Measurements from ENCODE around the gene TMEM184C. TPM values are rescaled to one million over a fixed set of nuclear protein-coding genes. Genes with fewer than 3 reads are reported as not detected.

The TMEM184C gene
- total RNA-seq, 1 donor = 38.2 TPM

DNA sequence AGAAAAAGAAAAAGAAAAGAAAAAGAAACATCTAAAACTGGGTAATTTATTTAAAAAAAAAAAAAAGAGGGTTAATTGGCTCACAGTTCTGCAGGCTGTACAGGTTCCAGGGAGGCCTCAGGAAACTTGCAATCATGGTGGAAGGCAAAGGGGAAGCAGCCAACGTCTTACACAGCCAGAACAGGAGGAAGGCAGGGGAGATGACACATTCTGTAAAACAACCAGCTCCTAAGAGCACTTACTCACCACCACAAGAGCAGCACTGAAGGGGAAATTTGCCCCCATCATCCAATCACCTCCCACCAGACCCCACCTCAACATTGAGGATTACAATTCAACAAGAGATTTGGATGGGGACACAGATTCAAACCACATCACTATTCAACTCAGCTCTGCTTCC lies 36.8 kb upstream of the TMEM184C start:
- TF ChIP-seq, protein P1, sequence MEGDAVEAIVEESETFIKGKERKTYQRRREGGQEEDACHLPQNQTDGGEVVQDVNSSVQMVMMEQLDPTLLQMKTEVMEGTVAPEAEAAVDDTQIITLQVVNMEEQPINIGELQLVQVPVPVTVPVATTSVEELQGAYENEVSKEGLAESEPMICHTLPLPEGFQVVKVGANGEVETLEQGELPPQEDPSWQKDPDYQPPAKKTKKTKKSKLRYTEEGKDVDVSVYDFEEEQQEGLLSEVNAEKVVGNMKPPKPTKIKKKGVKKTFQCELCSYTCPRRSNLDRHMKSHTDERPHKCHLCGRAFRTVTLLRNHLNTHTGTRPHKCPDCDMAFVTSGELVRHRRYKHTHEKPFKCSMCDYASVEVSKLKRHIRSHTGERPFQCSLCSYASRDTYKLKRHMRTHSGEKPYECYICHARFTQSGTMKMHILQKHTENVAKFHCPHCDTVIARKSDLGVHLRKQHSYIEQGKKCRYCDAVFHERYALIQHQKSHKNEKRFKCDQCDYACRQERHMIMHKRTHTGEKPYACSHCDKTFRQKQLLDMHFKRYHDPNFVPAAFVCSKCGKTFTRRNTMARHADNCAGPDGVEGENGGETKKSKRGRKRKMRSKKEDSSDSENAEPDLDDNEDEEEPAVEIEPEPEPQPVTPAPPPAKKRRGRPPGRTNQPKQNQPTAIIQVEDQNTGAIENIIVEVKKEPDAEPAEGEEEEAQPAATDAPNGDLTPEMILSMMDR (IDR thresholded peaks at IDR 0.05; ENCODE audit: insufficient read depth, low read length) = no peak
- no peak for DNase-seq (ENCODE audit: low read depth)
- H3K4me3 ChIP-seq (ENCODE audit: low read depth, low read length) = no peak overlapping the region

DNA sequence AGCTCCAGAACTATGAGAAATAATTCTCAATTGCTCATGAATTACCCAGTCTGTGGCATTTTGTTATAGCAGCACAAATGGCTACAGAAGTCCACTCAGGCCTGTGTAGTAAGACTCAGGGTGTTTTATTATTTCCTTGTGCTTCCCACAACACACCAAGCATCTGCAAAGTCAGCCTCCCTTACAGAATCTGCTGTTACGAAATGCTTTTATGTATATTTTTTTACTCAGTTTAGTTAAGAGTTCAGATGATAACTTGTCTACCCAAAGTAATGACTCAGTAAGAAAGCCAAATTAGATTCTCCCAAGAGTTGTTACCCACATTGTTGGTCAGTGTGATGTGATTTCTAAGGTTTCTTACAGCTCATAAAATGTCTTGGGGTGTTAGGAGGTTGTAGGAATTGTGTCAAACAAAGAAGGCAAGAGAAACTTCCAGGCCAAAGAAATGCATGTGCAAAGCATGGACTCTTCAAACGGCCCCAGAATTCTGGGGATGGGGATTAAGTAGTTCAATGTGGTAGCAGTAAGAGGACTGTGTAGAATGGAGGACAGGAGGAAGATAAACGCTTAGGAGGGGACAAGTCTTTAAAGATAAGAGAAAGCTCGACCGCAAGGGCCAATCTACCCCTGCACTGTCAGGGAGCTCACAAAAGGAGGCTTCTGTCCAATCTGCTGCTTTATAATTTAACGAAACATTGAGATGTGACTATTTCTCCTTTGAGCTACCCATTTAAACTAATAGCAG lies 35.4 kb upstream of the TMEM184C start:
- TF ChIP-seq, protein P1 (IDR thresholded peaks at IDR 0.05; ENCODE audit: insufficient read depth, low read length) = no peak
- DNase-seq (ENCODE audit: low read depth) = peak; percentile 65
- H3K4me3 ChIP-seq (ENCODE audit: low read depth, low read length) = no peak overlapping the region

DNA sequence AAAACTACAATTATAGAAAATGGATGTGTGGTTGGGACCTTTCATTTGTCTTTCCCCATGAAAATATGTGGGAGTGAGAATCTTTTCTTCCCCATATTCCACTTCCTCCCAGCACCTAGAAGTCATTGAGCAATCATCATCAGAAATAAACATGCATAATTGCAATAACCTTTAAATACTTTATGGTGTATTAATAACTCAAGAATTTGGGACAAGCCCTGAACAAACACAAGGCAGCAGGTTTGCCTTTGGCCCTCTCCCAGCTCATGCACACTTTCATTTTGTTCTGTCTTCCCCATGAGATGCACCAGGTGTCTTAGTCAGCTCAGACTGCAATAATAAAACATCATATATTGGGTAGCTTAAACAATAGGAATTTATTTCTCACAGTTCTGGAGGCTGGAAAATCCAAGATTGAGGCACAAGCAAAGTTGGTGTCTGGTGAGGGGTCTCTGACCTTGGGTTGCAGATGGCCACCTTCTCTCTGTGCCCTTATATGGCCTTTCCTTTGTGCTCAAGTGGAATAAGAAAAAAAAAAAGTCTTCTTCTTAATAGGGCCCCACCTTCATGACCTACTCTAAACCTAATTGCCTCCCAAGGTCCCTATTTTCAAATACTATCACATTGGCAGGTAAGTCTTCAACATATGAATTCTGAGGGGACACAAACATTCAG lies 34.7 kb upstream of the TMEM184C start:
- TF ChIP-seq, protein P1 (IDR thresholded peaks at IDR 0.05; ENCODE audit: insufficient read depth, low read length) = no peak
- peak; percentile 67 for DNase-seq (ENCODE audit: low read depth)
- H3K4me3 ChIP-seq (ENCODE audit: low read depth, low read length) = no peak overlapping the region

DNA sequence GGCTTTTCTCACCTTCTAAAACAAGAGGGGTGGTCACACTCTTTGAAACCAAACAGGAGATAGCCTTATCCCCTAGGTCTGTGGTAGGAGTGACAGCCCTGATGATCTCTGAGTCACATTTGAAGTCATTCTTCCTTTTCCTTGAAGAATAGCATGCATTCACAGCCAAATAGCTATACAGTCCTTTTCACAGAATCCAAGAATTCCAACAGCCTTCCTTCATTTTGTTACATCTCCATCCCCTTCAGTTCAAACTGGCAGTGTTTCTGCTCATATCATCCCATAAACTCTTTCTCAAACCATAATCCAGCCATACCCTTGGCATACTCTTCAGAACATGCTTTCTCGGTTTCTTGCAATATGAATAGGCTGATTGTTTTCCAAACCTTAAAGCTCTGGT lies 33.3 kb upstream of the TMEM184C start:
- peak; percentile 57 for DNase-seq (ENCODE audit: low read depth)
- H3K4me3 ChIP-seq (ENCODE audit: low read depth, low read length) = no peak overlapping the region
- TF ChIP-seq, protein P1 (IDR thresholded peaks at IDR 0.05; ENCODE audit: insufficient read depth, low read length) = no peak

DNA sequence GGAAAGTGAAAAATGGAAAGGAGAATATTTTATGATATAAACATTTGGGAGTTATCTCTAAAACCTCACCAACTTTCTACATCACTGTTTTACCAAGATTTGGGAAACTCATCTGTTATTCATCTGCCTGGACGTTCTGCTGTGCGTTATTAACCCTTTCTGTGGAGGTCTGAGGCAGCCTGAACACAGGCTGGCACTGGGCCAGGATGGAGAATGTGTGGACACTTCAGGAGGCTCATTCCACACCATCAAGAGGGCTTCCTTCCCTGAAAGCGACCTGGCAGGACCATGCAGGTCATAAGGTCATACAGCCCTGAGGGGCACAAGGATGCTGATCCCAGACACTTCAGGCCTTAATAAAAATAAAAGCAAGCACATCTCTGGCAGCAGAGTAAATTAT lies 31.2 kb upstream of the TMEM184C start:
- no peak overlapping the region for H3K4me3 ChIP-seq (ENCODE audit: low read depth, low read length)
- TF ChIP-seq, protein P1 (IDR thresholded peaks at IDR 0.05; ENCODE audit: insufficient read depth, low read length) = no peak
- no peak for DNase-seq (ENCODE audit: low read depth)

DNA sequence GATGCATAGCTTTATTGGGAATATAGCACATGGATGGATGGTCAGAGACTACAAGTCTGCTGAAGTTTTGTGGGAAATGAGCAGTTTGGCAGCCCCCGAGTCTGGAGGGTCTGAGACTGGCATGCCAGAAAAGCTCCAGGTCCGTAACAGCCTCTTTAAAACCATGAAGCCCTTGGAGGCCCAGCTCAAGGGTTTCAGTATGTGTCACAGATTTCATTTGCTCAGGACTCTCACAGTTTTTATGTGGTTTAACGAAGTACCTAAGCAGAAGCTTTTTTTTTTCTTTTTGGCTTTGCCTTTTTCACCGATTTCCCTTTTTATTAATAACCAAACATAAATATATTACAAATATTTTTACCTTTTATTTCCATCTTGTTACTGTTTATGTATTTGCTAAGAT lies 30.6 kb upstream of the TMEM184C start:
- TF ChIP-seq, protein P1 (IDR thresholded peaks at IDR 0.05; ENCODE audit: insufficient read depth, low read length) = no peak
- no peak for DNase-seq (ENCODE audit: low read depth)

More for the DNA sequence above, 30.6 kb upstream of the TMEM184C start:
- H3K4me3 ChIP-seq (ENCODE audit: low read depth, low read length) = no peak overlapping the region
